Measurements from ENCODE around the gene BPTF.
"Not testable (repeated sequence)": the region's sequence is repeated elsewhere in the genome, so short reads cannot be mapped to it uniquely, and the experiment has no call there.

BPTF gene

GRCh38 chr17:67836205-67836987, 11.1 kb downstream of the BPTF start:
- no peak for DNase-seq

DNA sequence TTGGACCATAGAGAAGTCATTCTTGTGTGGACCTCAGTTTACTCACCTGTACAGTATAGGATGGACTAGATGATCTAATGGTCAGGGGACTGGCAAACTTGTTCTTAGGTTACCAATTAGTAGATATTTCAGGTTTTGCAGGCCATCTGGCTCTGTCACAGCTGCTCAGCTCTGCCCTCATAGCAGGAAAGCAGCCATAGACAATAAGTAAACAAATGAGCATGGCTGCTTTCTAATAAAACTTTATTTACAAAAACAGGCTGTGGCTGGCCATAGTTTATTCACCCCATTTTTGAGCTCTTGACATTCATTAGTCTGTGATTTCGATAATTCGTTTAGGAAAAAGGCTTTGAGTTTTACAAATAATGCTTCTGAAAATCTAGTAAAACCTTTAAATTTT, 12.7 kb downstream of the BPTF start:
- DNase-seq = no peak

- no peak for DNase-seq
Measured at GRCh38 chr17:67838538-67838937, 13.2 kb downstream of the BPTF start.

GRCh38 chr17:67841992-67842391, 16.7 kb downstream of the BPTF start:
- DNase-seq = no peak

DNA sequence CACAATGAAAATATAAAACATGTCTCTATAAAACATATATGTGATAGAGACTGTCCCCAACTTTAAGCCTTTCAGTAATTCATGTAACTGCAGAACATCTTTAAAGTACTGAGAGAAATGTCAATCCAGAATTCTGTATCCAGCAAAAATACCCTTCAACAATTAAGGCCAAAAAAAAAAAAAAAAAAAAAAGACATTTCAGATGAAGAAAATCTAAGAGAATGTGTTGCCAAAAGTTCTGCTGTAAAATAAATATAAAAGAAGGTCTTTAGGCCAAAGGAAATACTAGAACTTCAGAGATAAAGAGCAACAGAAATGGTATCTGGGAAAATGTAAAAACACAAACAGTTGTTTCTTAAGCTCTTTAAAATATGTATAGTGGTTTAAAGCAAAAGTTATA, 17.3 kb downstream of the BPTF start:
- no peak for DNase-seq

DNA sequence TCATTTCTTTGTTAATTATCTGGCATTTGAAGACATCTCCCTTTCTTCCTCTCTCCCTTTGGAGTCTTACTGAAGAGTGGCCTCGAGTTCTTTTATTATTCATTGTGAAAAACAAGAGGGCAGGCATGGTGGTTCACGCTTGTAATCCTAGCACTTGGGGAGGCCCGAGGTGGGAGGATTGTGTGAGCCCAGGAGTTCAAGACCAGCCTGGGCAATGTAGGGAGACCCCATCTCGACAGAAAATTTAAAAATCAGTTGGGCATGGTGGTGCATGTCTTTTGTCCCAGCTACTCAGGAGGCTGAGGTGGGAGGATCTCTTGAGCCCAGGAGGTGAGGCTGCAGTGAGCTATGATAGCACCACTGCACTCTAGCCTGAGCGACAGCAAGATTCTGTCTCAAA, 20.1 kb downstream of the BPTF start:
- DNase-seq = no peak

DNA sequence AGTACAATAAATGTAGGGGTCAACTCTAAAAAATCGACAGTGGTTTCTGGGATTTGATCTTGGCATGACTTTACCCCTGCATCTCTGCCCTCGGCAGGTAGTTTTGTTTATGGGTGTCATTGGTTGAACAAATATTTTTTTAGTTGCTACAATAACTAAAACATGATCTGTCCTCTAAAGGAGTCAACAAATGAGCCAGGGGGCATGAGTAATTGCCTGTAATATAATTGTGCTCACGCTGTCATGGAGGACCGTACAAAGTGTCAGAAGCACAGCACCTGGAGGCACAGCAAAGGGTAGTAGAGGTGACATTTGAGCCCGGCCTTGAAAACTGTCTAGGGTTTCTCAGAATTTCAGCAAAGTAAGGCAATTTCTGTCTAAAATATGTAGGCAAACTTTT, 22.9 kb downstream of the BPTF start:
- not testable (repeated sequence) for DNase-seq

GRCh38 chr17:67848846-67849245, 23.5 kb downstream of the BPTF start:
- DNase-seq = not testable (repeated sequence)

DNA sequence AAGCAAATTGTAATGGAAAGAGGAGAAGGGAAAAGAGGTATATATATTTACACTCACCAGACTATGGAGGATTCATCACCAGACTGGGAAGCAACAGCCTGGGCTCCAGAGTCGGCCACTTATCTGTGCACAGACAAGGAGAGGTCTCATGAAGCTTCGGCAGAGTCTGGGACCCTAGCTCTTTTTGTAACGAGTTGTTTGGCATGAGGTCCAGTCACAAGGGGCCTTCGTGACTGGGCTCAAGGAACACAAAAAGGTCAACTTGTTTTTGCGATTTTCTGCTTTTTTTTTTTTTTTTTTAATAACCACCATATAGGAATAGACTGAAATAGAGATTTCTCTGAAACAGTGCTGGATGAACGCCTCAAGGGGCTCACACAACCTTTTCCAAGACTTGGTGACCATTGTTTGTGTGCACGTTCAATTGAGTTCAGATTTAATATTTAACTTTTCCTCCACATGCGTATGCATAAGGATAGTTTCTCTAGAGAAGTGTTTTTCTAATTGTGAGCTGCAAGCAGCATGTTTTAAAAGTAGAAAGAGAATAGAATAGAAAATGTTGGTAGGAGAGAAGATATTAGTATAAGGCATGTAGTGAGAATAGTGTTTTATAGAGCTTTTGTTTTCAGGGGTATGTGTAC, 25.8 kb downstream of the BPTF start:
- no peak for DNase-seq

DNA sequence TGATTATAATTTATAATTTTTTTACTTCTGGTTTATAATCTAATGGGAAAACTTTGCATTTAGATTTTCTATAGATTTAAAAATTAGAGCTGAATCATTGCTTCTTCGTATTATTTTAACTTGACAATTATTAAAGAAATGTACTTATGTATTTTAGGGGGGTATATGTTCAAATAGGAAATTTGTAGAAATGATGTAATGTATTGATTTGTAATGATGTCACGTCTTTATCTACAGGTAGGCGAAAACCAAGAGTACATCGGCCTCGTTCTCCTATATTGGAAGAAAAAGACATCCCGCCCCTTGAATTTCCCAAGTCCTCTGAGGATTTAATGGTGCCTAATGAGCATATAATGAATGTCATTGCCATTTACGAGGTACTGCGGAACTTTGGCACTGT, 28.4 kb downstream of the BPTF start:
- DNase-seq = no peak

- DNase-seq = no peak
Measured at GRCh38 chr17:67854378-67854777, 29.1 kb downstream of the BPTF start.

- no peak for DNase-seq
Measured at GRCh38 chr17:67855504-67856324, 30.4 kb downstream of the BPTF start.

DNA sequence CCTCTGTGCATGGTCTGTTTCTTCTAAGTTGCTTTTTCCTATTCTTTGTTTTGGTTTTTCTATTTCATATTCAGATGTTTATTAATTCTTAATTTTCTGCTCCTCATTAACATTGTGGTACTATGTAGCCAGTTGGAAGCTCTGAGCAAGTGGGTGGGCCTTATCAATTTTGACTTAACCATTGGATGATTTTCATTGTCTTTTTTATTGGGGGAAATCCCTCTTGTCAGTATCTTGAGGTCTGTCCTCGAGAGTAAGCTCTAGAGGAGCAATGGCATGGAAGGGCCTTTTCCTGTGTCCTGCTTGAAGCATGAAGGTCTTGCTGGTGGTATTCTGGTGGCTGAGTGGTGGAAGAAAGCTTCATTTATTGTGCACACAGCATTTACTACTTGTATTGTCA, 31.1 kb downstream of the BPTF start:
- not testable (repeated sequence) for DNase-seq

DNA sequence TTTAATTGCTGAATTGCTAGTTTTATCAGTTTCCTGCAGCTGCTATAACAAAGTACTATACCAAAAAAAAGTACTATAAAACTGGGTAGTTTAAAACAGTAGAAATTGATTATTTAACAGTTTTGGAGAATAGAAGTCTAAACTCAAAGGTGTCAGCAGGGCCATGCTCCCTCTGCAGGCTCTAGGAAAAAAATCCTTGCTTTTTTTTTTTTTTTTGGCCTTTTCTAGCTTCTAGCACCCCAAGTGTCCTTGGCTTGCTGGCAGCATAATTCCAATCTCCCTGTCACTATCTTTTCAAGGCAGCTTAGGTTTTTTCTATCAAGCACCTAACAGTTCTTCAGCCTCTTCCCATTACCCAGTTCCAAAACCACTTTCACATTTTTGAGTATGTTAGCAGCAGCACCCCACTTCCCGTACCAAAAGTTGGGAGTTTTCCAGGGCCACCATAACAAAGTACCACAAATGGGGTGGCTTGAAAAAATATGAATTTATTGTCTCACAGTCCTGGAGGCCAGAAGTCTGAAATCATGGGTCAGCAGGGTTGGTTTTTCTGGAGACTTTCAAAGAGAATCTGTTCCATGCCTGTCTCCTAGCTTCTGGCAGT, 37.4 kb downstream of the BPTF start:
- DNase-seq = no peak

GRCh38 chr17:67863624-67864247, 38.4 kb downstream of the BPTF start:
- no peak for DNase-seq

GRCh38 chr17:67865438-67865837, 40.1 kb downstream of the BPTF start:
- no peak for DNase-seq

- no peak for DNase-seq
Measured at GRCh38 chr17:67867591-67867990, 42.3 kb downstream of the BPTF start.

- DNase-seq = no peak
Measured at GRCh38 chr17:67868176-67868575, 42.9 kb downstream of the BPTF start.

DNA sequence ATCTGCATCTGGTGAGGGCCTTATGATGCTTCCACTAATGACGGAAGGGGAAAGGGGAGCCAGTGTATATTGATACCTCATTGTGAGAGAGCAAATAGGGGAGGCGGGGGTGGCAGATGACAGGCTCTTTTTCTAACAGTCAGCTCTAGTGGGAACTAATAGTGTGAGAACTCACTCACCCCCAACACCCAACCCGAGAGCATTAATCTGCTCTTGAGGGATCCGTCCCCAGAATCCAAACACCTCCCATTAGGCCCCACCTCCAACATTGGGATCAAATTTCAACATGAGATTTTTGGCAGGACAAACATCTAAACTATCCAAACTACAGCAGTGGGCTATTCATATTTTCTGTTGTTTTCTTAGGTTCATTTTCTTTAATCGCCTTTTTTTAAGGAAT, 54.4 kb downstream of the BPTF start:
- DNase-seq = peak; percentile 16

DNA sequence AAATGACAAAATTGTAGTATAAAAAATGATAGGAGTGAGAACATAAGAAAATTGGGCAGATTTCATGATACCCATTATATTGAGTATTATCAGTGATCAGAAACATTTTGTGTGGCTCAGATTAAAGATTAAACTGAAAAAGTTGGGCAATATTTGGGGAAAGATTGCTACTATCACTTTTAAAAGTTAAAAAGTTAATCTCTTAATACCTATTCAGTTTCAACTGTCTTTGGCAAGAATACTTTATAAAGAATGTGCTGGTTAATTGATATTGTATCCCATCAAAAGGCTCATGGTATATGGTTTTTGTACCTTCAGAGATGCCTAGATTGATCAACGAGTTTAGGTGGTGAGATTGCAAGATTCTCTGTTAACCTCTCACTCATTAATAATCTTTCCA, 55.8 kb downstream of the BPTF start:
- DNase-seq = no peak

DNA sequence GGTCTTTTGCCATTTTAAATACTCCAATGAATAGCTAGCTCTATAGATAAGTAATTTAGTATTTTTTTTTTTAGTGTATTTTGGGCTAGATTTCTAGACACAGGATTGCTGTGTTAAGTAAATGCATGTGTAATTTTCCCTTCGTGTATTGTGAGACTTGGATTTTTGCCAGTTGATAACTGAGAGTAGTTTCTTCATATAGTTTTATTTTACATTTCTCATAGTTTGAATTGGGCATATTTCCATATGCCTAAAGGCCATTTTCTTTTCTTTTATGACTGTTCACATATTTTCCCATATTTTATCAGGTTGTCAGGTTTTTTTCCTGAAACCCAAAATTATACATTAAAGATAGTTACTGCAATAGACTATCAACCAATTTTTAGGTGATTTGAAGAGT, 59.4 kb downstream of the BPTF start:
- DNase-seq = no peak

- peak; percentile 41 for DNase-seq
Measured at GRCh38 chr17:67891481-67892119, 66.3 kb downstream of the BPTF start.

Data from NCI-H2171 (cell line).